IPS-15b (cell line): ENCODE data around the gene LRRC7.

Source experiments
- H3K27me3 ChIP-seq: one replicate; pipeline ENCODE4 v1.6.1; 2013; ENCODE audit warnings: low read length; ENCODE audit not compliant: control insufficient read depth, insufficient read depth
- H3K36me3 ChIP-seq: one replicate; pipeline ENCODE4 v1.6.1; 2013; ENCODE audit warnings: low read length; ENCODE audit not compliant: control insufficient read depth, insufficient read depth
- H3K4me1 ChIP-seq: one replicate; pipeline ENCODE4 v1.6.1; 2013; ENCODE audit warnings: mild to moderate bottlenecking, low read length; ENCODE audit not compliant: control insufficient read depth, insufficient read depth
- H3K4me3 ChIP-seq: one replicate; pipeline ENCODE4 v1.5.1; 2013; ENCODE audit warnings: low read depth, low read length
- H3K9ac ChIP-seq: one replicate; pipeline ENCODE4 v1.6.1; 2013; ENCODE audit warnings: low read depth, mild to moderate bottlenecking, low read length
- H3K9me3 ChIP-seq: one replicate; pipeline ENCODE4 v1.6.1; 2013; ENCODE audit warnings: mild to moderate bottlenecking, low read length; ENCODE audit not compliant: control insufficient read depth, insufficient read depth

Gene LRRC7

DNA sequence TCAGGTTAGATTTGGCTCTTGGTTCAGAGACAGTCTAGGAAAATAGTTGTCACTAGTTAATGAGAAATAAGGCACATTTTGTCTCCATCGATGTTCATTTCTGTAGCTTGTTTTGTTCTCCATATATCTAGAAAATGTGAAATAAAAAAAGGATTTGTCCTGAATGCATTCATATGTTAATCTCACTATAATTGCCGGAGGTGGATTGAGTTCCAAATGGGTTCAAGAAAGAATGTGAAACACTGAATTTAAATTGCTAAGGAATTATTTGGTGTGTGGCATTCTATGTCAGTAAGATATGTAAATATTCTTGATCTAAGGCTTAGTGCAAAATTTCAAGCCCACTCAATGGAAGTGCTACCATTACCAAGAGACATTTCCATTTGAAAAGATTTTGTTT is 176.7 kb downstream of the LRRC7 start:
- Histone ChIP-seq H3K27me3 (no peaks in the 10 kb centered on the region), H3K4me1 (no peaks in the 10 kb centered on the region), H3K9me3 (no peaks in the 10 kb centered on the region), H3K36me3 (no peaks in the 10 kb centered on the region), H3K9ac (no peak overlapping the region), H3K4me3 (no peak overlapping the region)

DNA sequence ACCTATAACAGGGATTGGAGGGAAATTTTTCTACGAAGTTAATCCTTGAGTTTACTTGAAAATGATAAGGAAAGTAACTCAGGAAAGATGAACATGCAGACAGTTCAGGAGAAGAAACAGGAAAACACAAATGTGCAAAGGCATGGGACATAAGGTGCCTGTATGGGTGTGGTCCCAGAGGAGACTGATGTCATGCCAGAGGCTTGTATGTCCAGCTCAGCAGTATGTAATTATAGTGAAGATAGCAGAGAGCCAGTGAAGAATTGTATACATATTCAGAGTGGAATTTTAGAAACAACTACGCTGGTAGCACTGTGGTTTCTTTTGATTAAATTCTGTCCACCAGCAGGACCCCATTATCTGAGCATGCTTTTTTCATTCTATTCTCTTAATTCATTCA is 179.5 kb downstream of the LRRC7 start:
- H3K9ac ChIP-seq: no peak overlapping the region
- no peaks in the 10 kb centered on the region for H3K36me3 ChIP-seq
- no peaks in the 10 kb centered on the region for H3K27me3 ChIP-seq
- no peaks in the 10 kb centered on the region for H3K4me1 ChIP-seq
- no peaks in the 10 kb centered on the region for H3K9me3 ChIP-seq
- no peak overlapping the region for H3K4me3 ChIP-seq

DNA sequence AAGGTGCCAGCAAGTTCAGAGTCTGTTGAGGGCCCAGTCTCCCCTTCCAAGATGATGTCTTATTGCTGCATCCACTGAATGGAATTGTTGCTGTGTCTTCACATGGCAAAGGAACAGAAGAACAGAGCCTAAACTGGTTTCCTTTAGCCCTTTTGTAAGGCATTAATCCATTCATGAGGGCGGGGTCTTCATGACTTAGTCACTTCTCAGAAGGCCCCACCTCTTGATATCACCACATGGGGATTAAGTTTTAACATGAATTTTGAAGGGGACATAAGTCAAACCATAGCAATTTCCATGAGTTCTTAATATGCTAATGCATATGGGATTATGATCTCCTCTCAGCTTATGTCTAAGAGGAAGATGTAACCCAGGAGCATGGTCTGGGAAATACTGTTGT is 182.9 kb downstream of the LRRC7 start:
- H3K27me3 ChIP-seq: no peaks in the 10 kb centered on the region
- H3K4me1 ChIP-seq: no peaks in the 10 kb centered on the region
- H3K9me3 ChIP-seq: no peaks in the 10 kb centered on the region
- H3K4me3 ChIP-seq: no peak overlapping the region
- no peaks in the 10 kb centered on the region for H3K36me3 ChIP-seq
- H3K9ac ChIP-seq: no peak overlapping the region

DNA sequence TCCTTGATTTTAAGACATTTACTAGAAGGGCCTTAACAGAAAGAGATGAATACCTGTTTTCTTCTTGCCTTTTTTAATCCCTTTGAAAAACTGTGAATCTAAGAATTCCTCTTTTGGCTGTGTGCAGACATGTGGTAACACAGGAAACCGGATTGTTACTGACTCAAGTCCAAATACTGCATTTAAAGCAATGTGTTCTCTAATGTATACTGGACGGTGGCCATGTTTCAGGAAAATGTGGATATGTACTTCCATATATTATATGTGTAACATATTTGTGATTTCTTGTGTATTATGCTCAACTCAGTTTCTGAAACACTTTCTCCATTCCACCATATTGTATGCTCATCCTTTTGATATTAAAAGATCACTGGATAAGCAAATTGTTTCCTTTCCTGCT is 185.1 kb downstream of the LRRC7 start:
- no peak overlapping the region for H3K4me3 ChIP-seq
- no peaks in the 10 kb centered on the region for H3K27me3 ChIP-seq
- H3K36me3 ChIP-seq: no peaks in the 10 kb centered on the region
- no peaks in the 10 kb centered on the region for H3K9me3 ChIP-seq
- no peak overlapping the region for H3K9ac ChIP-seq
- no peaks in the 10 kb centered on the region for H3K4me1 ChIP-seq

DNA sequence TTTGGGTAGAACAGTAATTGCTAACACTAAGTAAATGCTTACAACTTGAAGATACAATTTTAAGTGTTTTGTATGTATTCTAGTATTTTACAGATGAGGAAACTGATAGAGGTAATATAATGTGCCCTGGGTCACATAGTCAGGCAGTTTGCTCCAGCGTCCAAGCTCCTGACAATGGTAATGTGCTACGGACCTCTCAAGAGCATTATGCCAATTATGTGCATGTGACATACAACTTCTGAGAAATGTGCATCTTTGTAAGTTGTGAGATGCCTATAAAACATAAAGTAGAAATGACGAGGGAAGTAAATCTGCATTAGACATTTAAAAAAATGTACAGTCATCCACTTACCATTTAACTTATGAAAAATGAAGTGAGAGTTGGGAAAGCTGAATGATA is 186.8 kb downstream of the LRRC7 start:
- no peak overlapping the region for H3K4me3 ChIP-seq
- no peak overlapping the region for H3K9ac ChIP-seq
- no peaks in the 10 kb centered on the region for H3K4me1 ChIP-seq

DNA sequence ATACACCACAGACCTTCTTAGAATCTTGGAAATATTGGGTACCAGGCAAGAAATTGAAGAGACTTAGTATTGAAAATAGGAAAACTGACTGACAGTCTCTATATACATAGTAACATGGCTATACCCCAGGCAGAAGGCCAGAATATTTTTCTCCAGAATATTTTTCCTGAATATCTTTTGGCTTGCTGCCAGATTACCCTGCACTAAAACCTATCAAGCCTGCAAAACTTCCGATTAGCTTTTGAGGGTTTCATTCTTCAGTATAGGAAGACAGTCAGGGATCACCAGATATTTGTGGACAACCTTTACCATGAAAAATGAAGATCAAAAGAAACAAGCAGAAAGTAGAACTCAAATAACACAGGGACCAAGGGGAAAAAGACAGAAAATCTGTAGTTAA is 187.9 kb downstream of the LRRC7 start:
- Histone ChIP-seq H3K9ac (no peak overlapping the region), H3K36me3 (no peaks in the 10 kb centered on the region), H3K9me3 (no peaks in the 10 kb centered on the region), H3K4me3 (no peak overlapping the region), H3K4me1 (no peaks in the 10 kb centered on the region), H3K27me3 (no peaks in the 10 kb centered on the region)

More for the DNA sequence above, 186.8 kb downstream of the LRRC7 start:
- H3K36me3 ChIP-seq: no peaks in the 10 kb centered on the region
- no peaks in the 10 kb centered on the region for H3K27me3 ChIP-seq
- no peaks in the 10 kb centered on the region for H3K9me3 ChIP-seq

DNA sequence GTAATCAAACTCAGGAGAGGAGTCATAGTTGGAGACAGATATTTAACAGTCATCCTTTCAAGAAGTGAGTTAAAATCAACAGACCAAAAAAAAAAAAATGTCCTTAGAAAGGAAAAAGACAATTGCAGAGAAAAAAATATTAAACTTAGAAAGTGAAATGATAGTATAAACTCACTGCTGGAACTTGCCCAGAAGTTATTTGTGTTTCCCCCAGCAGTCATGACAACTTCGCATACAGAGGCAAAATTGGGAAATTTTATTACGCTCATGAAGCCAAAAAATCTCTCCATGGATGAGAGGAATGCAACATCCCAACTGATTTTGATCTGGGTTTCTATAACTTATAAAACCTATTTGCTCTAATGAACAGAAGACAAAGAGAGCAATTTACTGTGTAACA is 198.2 kb downstream of the LRRC7 start:
- Histone ChIP-seq H3K4me1 (no peaks in the 10 kb centered on the region), H3K9ac (no peak overlapping the region), H3K27me3 (no peaks in the 10 kb centered on the region), H3K36me3 (no peaks in the 10 kb centered on the region), H3K4me3 (no peak overlapping the region), H3K9me3 (no peaks in the 10 kb centered on the region)

DNA sequence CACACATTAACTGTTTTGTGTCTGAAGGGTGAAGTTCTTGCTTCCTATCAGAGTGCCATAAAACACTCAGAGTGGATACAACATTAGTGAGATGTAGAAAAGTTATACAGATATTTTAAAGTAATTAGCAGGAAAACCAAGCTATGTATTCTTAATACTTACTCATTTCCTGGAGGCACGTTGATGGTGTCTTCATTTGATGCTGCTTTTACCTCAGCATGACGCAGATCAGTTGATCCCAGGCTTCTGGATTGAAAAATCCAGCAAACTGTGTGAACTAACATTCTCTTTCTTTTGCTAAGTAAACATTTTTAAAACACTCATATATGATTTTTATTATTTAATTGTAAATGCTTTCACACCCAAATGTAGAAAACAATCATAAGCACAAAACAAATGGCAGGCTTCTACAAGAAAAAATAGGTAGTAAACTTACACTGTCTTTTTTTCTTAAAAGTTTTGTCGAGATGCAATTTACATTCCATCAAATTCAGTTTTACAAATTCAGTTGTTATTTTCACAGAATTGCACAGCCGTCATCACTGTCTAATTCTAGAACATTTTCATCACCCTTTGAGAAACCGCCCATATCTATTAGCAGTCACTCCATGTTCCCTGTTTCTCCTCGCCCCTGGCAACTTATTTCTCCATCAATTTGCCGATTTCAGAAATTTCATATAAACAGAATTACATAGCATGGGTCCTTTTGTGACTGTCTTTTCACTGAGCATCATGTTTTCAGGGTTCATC is 198.9 kb downstream of the LRRC7 start:
- no peak overlapping the region for H3K9ac ChIP-seq
- H3K27me3 ChIP-seq: no peaks in the 10 kb centered on the region
- H3K4me3 ChIP-seq: no peak overlapping the region

DNA sequence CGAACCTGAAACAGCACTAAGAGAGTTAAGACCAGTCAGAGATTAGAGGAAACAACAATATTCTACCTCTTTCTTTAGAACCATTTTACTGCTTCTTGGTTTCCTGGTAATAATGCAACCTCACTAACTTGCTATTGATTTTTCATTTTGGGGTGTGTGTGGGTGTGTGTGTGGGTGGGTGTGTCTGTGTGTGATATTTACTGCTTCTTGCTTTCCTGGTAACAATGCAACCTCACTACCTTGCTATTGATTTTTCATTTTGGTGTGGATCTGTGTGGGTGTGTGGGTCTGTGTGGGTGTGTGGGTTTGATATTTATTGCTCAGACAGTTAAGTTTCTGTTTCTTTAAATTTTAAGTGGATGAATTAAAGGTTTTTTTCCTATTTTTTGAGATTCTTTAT is 208.8 kb downstream of the LRRC7 start:
- Histone ChIP-seq H3K4me3 (no peak overlapping the region), H3K4me1 (no peaks in the 10 kb centered on the region)

More for the DNA sequence above, 198.9 kb downstream of the LRRC7 start:
- Histone ChIP-seq H3K9me3 (no peaks in the 10 kb centered on the region), H3K36me3 (no peaks in the 10 kb centered on the region), H3K4me1 (no peaks in the 10 kb centered on the region)

DNA sequence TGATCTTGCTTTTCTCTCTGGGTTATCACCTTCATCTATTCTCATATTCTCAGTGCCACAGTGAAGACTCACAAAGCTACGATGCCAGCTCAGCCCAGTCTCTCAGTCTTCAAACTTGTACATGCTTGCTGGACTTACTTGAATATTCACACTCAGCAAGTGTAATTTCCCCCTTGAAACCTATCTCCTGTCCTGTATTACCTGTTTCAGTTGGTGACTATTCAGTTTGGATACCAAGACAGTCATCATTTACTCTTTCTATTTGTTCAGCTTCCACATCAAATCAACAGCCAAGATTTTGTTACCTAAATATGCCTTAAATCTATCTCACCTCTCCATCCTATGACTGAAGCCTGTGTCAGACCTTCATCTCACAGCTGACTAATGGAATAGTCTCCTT is 209.7 kb downstream of the LRRC7 start:
- no peak overlapping the region for H3K9ac ChIP-seq
- H3K36me3 ChIP-seq: no peaks in the 10 kb centered on the region
- H3K4me3 ChIP-seq: no peak overlapping the region
- H3K4me1 ChIP-seq: no peaks in the 10 kb centered on the region
- H3K27me3 ChIP-seq: no peaks in the 10 kb centered on the region
- no peaks in the 10 kb centered on the region for H3K9me3 ChIP-seq

More for the DNA sequence above, 208.8 kb downstream of the LRRC7 start:
- Histone ChIP-seq H3K27me3 (no peaks in the 10 kb centered on the region), H3K9ac (no peak overlapping the region), H3K9me3 (no peaks in the 10 kb centered on the region), H3K36me3 (no peaks in the 10 kb centered on the region)

DNA sequence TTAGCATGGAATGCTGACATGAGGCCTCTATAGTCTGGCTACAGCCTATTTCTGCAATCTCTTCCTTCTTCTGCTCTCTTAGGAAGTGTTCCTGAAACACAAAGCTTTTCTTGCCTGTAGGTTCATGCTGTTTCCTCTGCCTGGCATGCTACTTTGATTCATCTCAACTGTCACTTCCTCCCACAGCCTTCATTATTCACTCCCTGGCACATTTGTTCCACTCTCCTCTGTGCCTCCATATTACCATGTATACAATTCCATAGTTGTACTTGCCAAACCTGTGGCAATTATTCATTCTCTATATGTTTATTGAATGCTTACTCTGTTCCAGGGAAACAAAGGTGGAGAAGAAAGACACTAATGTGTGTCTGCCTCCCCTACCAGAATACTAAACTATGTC is 210.2 kb downstream of the LRRC7 start:
- Histone ChIP-seq H3K4me1 (no peaks in the 10 kb centered on the region), H3K27me3 (no peaks in the 10 kb centered on the region), H3K36me3 (no peaks in the 10 kb centered on the region), H3K9ac (no peak overlapping the region), H3K4me3 (no peak overlapping the region), H3K9me3 (no peaks in the 10 kb centered on the region)

DNA sequence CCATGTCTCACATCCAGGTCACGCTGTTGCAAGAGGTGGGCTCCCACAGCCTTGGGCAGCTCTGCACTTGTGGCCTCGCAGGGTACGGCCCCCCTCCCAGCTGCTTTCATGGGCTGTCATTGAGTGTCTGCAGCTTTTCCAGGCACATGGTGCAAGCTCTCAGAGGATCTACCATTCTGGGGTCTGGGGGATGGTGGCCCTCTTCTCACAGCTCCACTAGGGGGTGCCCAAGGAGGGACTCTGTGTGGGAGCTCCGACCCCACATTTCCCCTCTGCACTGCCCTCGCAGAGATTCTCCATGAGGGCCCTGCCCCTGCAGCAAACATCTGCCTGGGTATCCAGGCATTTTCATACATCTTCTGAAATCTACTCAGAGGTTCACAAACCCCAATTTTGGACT is 219.4 kb downstream of the LRRC7 start:
- no peaks in the 10 kb centered on the region for H3K36me3 ChIP-seq

More for the DNA sequence above, 219.4 kb downstream of the LRRC7 start:
- no peaks in the 10 kb centered on the region for H3K9me3 ChIP-seq
- no peak overlapping the region for H3K4me3 ChIP-seq
- no peak overlapping the region for H3K9ac ChIP-seq
- H3K27me3 ChIP-seq: no peaks in the 10 kb centered on the region
- H3K4me1 ChIP-seq: no peaks in the 10 kb centered on the region
